NOMO-1 treated with dmso at 0.1 percent for 144 hours (cell line): Measurements from ENCODE around the gene PRKACG.
"Not testable (repeated sequence)": the region's sequence is repeated elsewhere in the genome, so short reads cannot be mapped to it uniquely, and the experiment has no call there.

ENCODE experiments used
- DNase-seq: peaks from one replicate; lab custom pipeline; 2025; ENCODE audit not compliant: unreplicated experiment; lab: John Stamatoyannopoulos, UW

Gene PRKACG

DNA sequence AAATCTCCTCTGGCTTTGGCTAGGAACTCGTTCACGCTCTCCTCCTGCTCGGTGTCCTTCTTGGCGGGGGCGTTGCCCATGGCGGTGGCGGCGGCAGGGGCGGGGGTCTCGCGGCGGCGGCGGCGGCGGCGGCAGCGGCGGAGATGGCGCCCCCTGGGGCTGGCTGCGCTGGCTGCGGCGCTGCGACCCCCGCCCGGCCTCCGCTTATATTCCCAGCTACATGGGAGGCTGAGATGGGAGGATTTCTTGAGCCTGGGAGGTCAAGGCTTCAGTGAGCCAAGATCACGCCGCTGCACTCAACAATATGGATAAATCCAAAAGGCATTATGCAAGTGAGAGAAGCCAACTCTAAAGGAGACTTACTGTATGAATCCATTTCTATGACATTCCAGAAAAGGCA lies at the start of gene PRKACG:
TSS of gene PRKACG (minus strand) at position 101 of the 400 bp plus-strand sequence. CDS start at position 80, 21 bp downstream.
- DNase-seq, result no peak

DNA sequence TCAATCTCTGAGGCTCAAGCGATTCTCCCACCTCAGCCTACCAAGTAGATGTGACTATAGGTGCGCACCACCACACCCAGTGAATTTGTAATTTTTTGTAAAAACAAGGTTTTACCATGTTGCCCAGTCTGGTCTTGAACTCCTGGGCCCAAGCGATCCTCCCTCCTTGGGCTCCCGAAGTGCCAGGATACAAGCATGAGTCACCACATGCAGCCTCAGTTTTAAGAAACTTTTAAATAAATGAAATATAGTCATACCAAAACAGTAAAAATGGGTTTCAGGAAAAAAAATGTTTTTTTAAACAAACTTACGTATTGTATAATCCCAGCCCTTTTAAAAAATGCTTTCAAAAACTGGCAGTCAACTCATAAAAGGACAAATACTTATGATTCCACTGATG lies 48.3 kb upstream of the PRKACG start:
- no peak for DNase-seq

DNA sequence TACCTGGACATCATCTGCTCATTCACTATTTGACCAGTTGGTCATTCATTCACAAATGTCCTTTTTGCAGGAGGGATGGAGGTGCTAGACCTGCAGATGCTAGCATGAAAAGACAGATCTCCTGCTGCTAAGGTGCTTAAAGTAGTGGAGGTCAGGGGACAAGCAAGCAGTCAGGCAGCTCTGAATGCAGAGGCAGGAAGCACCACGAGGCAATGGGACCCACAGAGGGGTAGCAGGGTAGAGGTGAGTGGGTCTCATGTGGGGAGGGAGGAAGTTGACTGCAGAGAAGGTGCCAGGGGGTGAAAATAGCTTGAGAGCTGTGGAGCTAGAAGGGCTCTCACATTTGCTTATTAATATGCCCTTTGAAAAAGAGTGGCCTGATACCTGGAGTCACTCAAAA lies 46.9 kb upstream of the PRKACG start:
- DNase-seq, result no peak

DNA sequence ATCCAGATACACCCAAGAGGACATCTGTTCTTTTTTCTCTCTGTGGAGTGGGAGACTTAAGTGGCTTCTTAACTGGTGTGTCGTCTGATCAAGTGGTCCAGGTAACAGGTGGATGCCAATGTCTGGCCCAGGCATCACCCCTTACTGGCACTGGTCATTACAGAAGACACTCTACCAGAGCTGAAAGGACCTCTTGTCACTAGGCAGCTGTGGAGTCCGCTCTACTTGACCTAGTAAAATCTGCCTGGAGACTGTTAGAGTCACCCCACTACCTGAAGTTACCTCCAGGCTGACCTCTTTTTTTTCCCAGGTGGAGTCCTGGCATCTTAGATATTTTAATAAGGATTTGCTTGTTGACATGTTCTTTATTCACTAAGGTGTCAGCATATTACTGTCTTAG lies 44.2 kb upstream of the PRKACG start:
- no peak for DNase-seq

DNA sequence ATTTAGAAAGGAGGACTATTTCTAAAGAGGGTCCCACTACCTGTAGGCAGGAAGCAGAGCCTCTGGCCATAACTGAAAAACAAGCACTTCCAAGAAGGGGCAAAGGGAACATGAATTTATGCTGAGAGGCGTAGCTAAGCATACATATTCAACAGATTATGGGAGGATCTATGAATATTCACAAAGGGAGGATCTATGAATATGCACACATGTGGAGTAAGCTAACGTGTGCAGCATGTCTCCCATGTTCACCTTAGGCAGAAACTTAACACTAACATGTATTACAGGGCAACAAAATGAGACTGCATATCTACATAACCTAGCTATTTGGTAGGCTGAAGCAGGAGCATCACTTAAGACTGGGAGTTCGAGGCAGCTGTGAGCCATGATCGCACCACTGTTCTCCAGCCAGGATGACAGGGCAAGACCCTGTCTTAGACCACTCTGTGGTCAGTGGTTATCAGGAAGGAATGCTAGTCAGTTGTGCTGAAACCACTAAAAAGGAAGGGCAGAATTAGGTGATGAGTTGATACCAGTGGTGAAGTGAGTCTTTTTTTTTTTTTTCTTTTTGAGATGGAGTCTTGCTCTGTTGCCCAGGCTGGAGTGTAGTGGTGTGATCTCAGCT lies 42.4 kb upstream of the PRKACG start:
- no peak for DNase-seq

DNA sequence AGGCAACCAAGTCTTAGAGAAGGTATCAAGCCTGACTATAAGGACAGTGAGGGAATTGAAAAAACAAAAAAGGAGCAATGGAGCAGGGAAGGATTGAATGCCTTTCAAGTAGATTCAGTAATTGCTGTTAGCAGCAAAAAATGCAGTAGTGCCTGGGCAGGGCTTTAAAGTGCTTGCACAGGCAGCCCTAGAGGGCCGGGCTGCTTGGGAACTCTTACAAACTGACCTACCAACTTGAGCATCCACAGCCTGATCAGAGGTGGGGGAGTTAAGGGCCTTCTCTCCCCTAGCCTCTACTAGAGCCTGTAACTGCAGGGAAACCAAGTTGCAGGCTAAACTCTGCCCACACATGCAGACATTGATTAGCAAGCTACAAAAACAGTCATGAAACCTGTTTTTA lies 41.1 kb upstream of the PRKACG start:
- no peak for DNase-seq

DNA sequence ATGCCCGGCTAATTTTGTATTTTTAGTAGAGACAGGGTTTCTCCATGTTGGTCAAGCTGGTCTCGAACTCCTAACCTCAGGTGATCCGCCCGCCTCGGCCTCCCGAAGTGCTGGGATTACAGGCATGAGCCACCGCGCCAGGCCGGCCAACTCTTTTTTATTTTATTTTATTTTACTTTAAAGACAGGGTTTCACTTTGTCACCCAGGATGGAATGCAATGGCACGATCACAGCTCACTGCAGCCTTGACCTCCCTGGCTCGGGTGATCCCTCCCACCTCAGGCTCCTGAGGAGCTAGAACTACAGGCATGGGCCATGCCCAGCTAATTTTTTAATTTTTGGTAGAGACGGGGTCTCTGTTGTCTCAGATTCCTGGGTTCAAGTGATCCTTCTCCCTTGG lies 37.0 kb upstream of the PRKACG start:
- not testable (repeated sequence) for DNase-seq

DNA sequence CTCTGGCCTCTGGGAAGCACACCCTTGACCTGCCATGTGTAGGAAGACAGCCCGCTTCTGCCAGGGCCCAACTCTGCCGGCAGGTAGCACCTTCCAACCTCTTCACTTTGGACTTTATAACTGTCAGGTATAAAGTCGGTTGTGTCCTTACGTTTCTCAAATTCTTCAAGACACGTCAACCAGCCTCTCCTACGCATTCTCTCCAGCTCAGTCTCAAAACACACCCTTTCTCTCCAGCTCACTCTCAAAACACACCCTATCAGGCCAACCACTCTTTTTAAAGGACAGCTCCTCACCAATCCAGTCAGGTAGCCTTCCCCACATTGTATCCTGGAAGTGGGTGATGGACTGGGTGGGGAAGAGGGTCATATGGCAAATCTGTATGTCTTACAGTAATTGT lies 35.2 kb upstream of the PRKACG start:
- no peak for DNase-seq

DNA sequence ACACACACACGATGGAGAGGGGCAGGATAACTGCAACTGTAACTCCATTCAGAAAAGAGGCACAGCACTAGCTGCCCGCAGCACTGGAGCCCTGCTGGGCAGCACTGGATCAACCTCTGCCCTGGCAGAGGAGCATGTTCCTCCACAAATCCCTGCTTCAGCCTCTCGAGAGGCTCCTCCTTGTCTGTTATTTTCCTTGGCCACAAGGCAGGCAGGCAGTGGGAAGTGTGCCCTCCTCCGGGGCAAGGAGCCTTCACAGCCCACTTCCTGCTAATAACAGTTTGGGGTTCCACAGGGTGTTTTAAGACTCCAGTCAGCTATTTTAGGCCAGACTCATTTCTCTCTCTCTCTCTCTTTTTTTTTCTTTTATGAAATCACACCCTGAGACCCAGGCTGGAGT lies 33.5 kb upstream of the PRKACG start:
- DNase-seq, result no peak

DNA sequence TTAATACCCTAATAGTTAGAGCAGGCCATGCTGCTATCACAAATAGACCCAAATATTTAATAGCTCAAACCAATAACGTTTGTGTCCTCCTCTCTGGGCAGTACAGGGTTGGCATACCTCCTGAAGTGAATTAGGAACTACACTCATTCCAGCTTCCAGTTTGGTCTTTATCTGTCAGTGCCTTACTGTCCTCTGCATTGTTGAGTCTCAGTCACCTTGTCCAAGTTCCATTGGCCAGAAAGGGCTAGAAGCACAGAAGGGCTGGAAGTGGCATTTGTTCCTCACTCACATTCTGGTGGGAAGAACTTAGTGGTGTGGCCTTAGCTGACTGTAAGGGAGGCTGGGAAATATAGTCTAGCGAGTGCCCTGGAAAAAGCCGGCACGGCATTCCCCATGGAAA lies 32.8 kb upstream of the PRKACG start:
- no peak for DNase-seq

DNA sequence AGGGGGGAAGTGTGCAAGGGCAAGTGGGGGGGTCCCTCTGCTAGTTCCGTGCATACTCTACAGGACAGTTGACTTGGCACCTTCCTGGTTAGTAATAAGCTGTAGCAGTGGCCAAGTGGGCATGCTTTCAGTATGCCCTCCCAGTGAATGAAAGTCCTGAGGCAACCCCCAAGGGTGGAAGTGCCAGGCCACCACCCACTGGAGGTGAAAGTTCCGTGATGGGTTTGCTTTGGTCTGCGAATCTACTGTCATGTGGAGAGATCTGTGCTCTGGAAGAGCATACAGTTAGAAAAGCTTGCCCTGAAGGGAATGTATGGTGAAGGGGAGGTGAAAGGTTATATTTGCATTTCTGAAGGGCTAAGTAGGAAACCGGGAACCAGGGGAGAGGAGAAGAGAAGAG lies 31.9 kb upstream of the PRKACG start:
- DNase-seq, result no peak

DNA sequence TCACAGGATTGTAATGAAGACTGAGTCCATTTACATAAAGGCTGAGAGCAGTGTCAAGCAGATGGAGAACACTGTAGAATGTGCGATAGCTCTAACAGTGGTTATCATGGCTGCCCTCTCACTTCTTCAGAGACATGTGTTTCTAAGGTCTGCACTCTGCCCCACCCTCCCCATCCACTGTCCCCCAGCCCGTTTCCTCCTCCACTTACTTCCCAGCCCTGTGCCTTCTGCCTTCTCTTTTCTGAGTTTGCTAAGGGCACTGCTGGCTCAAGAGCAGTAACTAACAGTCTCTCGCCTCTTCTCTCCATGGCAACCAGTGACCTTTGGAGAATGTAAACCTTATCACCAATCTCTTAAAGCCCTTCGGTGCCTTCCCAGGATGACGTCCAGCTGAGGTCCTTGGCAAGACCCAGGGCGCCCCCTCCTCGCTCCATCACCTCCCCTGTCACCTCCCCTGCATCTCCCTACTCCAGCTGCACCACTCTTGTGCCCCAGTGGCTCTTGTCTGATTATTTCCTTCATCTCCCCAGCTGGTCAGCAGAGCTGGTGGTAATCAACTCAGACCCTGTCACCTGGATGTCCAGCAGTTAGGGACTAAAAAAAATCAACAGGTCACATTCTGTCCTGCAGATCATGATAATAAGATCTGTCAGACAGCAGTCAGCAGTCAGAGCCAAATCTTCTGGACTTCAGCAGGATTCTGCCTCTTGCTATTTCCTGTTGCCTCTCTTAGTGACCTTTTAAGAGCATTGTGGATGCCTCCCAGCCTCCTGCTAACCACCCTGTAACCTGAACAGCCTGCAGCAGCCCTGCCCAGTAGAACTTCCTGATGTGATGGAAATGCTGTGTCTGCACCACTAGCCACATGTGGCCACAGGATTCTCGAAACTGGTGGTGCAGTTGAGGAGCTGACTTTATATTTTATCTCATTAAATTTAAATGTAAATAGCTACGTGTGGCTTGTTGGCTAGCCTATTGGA lies 30.6 kb upstream of the PRKACG start:
- no peak for DNase-seq

DNA sequence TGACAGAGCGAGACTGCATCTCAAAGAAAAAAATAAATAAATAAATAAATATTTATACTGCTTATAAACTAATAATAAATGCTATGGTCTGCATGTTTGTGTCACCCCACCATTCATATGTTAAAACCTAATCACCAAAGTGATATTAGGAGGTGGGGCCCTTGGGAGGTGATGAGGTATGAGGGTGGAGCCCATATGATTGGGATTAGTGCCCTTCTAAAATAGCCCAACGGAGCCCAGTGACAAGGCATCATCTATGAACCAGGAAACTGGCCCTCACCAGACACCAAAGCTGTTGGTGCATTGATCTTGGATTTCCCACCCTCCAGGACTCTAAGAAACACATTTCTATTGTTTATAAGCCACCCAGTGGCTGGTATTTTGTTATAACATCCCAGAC lies 26.7 kb upstream of the PRKACG start:
- DNase-seq, result no peak

DNA sequence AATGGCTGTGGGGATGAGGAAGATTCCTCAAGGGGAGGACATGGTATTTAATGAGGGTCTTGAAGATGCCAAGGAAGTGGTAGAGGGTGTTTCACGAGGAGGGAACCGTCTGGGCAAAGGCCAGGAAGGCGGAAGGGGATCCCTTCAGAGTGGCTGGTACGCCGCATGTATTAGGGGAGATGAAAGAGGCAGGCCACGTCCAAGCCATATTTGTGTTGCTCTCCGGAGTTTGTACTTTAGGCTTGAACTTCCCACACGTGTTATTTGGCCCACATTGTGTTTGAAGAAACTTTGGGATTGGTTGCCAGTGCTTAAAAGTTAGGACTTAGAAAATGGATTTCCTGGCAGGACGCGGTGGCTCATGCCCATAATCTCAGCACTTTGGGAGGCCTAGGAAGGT lies 22.9 kb upstream of the PRKACG start:
- no peak for DNase-seq

DNA sequence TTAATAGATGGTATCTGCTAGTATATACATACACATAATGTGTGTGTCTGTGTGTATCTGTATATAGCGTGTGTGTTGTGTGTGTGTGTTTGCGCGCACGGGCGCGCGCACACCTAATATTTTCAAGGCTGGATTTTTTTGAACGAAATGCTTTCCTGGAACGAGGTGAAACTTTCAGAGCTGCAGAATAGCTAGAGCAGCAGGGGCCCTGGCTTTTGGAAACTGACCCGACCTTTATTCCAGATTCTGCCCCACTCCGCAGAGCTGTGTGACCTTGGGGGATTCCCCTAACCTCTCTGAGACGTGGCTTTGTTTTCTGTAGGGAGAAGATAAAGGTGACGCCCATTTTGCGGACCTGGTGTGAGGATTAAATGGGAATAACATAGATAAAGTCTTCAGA lies 22.4 kb upstream of the PRKACG start:
- DNase-seq, result no peak

DNA sequence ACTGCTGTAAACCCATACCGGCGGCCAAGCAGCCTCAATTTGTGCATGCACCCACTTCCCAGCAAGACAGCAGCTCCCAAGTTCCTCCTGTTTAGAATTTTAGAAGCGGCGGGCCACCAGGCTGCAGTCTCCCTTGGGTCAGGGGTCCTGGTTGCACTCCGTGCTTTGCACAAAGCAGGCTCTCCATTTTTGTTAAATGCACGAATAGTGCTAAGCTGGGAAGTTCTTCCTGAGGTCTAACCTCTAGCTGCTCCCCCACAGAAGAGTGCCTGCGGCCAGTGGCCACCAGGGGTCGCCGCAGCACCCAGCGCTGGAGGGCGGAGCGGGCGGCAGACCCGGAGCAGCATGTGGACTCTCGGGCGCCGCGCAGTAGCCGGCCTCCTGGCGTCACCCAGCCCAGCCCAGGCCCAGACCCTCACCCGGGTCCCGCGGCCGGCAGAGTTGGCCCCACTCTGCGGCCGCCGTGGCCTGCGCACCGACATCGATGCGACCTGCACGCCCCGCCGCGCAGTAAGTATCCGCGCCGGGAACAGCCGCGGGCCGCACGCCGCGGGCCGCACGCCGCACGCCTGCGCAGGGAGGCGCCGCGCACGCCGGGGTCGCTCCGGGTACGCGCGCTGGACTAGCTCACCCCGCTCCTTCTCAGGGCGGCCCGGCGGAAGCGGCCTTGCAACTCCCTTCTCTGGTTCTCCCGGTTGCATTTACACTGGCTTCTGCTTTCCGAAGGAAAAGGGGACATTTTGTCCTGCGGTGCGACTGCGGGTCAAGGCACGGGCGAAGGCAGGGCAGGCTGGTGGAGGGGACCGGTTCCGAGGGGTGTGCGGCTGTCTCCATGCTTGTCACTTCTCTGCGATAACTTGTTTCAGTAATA lies 21.8 kb upstream of the PRKACG start, which contains the start of gene FXN:
TSS of gene FXN (plus strand) at position 315 of the 871 bp plus-strand sequence. CDS start at position 346, 31 bp downstream.
- peak; percentile 30 for DNase-seq

DNA sequence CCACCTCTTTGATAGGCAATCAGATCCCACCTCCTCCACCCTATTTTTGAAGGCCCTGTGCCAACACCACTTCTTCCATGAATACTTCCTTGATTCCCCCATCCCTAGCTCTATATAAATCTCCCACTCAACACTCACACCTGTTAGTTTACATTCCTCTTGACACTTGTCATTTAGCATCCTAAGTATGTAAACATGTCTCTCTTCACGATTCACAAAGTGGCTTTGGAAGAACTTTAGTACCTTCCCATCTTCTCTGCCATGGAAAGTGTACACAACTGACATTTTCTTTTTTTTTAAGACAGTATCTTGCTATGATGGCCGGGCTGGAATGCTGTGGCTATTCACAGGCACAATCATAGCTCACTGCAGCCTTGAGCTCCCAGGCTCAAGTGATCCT lies 20.2 kb upstream of the PRKACG start:
- no peak for DNase-seq

DNA sequence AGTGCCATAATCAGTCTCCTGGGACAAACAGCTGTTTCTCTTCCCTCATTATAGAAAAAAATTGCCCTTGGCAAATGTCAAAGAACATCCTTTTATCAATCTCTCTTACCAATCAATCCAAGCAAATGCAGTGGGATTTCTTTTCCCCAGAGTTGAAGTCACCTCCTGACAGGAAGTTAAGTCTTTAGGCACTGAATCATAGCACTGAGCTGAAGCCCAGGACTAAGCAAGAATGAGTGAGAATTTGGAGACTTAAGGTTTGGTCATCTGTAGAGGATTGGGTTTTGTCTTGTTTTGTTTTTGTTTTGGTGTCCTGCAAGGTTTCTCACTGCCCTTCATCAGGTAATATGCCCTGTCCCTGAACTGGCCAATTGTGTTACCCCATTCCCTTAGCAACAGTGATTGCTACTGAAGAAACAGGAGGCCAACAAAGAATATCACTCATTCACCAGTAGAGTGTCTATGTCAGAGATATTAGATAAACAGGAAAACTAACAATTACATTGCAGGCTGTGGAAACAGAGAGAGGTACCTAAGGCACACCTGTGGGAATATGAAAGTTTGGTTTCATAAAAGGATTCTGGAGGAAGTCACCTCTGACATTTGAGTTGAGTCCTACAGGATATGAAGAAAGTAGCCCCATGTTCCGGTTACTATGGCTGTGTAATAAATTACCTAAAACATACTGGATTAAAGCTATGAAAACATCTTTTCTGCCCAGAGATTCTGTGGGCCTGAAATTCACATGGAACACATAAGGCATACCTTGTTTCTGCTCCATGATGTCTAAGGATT lies 17.1 kb upstream of the PRKACG start:
- DNase-seq, result no peak

DNA sequence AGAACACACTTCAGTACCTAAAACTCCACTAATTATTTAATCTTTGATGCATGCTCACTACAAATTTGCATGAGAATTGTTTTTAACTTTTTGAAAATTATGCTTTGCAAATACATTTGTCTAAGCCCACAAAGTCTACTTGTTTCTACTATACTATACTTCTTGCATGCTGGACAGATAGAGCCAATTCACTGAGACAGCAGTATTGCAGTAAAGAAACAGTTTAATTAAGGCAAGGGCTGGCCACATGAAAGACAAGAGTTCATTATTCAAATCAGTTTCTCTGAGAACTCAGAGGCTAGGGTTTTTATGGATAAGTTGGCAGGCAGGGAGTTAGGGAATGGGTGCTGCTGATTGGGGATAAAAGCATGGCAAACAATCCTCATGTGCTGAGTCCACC lies 15.6 kb upstream of the PRKACG start:
- DNase-seq, result no peak

DNA sequence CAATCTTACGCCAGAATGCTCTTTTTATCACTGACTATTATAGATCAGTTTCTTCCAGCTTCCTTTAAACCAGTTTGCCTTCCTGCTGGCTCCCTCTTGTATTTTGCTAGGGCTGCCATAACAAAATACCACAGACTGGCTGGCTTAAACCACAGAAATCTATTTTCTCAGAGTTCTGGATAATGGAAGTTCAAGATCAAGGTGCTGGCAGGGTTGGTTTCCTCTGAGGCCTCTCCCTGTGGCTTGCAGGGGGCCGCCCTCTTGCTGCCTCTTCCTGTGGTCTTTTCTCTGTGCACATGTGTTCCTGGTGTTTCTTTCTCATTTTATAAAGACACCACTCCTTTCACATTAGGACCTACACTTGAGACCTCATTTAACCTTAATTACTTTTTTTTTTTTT lies 14.8 kb upstream of the PRKACG start:
- no peak for DNase-seq
